ENCODE results near the gene MOB3A. TPM values are rescaled to one million over a fixed set of nuclear protein-coding genes. Genes with fewer than 3 reads are reported as not detected.

The MOB3A gene
- total and polyA plus RNA-seq, 2 of the 13 experiments (the other 11 are each of a cell fraction or from before 2014, with no cell fraction given), result 3.5 to 17.8 TPM

DNA sequence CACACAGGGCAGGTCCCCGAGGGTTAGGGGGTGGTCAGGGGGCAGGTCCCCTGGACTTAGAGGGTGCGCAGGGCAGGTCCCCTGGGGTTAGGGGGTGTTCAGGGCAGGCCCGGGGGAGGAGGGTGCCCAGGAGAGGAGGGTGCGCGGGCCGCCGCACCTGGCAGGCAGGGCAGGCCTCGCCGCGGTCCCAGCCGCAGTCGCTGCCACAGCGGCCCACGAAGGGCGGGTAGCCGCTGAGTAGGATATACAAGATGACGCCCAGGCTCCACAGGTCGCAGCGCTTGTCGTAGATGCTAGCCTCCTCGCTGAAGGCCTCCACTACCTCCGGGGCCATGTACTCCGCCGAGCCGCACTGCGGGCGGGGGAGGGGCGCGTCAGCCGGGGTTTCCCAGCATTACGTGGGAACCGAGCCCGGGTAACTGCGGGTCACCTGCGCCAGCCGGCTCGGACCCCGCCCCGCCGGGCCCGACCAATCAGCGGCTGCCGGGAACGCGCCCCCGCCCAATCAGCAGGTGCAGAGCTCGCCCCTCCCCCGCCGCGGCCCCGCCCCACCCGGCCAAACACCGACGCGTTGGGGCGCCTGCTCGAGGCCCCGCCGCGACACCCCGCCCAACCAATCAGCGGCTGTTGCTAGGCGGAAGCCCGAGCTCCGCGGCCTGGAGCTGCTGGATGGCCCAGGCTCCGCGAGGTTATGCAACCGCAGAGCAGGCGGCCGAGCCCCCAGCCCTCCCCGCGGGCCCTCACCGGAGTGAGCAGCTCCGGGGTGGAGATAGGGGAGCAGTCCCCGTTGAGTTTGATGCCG lies 54.2 kb downstream of the MOB3A start (continued):
- TF ChIP-seq, protein P1, sequence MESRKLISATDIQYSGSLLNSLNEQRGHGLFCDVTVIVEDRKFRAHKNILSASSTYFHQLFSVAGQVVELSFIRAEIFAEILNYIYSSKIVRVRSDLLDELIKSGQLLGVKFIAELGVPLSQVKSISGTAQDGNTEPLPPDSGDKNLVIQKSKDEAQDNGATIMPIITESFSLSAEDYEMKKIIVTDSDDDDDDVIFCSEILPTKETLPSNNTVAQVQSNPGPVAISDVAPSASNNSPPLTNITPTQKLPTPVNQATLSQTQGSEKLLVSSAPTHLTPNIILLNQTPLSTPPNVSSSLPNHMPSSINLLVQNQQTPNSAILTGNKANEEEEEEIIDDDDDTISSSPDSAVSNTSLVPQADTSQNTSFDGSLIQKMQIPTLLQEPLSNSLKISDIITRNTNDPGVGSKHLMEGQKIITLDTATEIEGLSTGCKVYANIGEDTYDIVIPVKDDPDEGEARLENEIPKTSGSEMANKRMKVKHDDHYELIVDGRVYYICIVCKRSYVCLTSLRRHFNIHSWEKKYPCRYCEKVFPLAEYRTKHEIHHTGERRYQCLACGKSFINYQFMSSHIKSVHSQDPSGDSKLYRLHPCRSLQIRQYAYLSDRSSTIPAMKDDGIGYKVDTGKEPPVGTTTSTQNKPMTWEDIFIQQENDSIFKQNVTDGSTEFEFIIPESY (CRISPR knock-in tag; IDR thresholded peaks at IDR 0.05), result peak; percentile 91
- TF ChIP-seq, protein P2, sequence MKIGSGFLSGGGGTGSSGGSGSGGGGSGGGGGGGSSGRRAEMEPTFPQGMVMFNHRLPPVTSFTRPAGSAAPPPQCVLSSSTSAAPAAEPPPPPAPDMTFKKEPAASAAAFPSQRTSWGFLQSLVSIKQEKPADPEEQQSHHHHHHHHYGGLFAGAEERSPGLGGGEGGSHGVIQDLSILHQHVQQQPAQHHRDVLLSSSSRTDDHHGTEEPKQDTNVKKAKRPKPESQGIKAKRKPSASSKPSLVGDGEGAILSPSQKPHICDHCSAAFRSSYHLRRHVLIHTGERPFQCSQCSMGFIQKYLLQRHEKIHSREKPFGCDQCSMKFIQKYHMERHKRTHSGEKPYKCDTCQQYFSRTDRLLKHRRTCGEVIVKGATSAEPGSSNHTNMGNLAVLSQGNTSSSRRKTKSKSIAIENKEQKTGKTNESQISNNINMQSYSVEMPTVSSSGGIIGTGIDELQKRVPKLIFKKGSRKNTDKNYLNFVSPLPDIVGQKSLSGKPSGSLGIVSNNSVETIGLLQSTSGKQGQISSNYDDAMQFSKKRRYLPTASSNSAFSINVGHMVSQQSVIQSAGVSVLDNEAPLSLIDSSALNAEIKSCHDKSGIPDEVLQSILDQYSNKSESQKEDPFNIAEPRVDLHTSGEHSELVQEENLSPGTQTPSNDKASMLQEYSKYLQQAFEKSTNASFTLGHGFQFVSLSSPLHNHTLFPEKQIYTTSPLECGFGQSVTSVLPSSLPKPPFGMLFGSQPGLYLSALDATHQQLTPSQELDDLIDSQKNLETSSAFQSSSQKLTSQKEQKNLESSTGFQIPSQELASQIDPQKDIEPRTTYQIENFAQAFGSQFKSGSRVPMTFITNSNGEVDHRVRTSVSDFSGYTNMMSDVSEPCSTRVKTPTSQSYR (CRISPR knock-in tag; IDR thresholded peaks at IDR 0.05; ENCODE audit: borderline replicate concordance), result peak; percentile 44; the same call in 1 of the 2 replicates

DNA sequence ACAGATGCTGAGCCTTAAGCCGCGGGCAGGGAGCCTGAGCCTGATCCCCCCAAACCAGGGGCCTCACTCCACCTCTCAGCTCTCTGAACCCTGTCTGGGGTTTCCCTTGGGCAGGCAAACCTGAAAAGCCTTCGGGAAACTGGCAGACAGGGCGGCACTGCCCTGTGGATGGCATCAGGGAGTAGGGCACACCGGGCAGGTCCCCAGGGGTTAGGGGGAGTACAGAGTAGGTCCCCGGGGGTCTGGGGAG lies 54.8 kb downstream of the MOB3A start:
- POLR2A ChIA-PET, result interaction anchor here (1.5 kb wide), 1 partner anchor 10 kb away, joined by 5 read pairs; no protein-coding TSS in a partner anchor
- Histone ChIP-seq H3K27me3 (ENCODE audit: control insufficient read depth in 1 of 2, insufficient read depth in 2 of 2, low read length in 2 of 2) (no peaks in the 10 kb centered on the region), H3K4me3 (replicated peaks in 1 of 3; ENCODE audit: insufficient read depth in 1 of 3, low read depth in 2 of 3, low read length in 3 of 3) (no peak overlapping the region), H3K9me3 (ENCODE audit: low read length) (no peaks in the 10 kb centered on the region), H3K36me3 (replicated peaks in 1 of 2; ENCODE audit: control insufficient read depth in 1 of 2, insufficient read depth in 2 of 2, low read length in 2 of 2) (peaks cover 21 to 52% of the 10 kb centered on the region in 2 experiments), H3K4me1 (ENCODE audit: insufficient read depth, low read length) (no peaks in the 10 kb centered on the region), H3K27ac (ENCODE audit: extremely low read length, insufficient read depth, low read length) (no peak overlapping the region), H2AFZ (ENCODE audit: low read length) (no peak overlapping the region), H4K20me1 (ENCODE audit: insufficient read depth, low read length) (0 out of 2 replicates have a peak, but pooled peaks cover 8% of the 10 kb centered on the region), H3K9ac (ENCODE audit: insufficient read depth, low read depth, low read length) (no peak overlapping the region), H3K4me2 (ENCODE audit: low read depth, low read length) (no peak overlapping the region), H3K79me2 (ENCODE audit: insufficient read depth, low read length) (no peaks in the 10 kb centered on the region)
- CTCF ChIA-PET (ENCODE audit: low intra/inter-chr PET ratio, low total read pairs), result no interaction called here
- no peak for ATAC-seq
- in situ Hi-C loops (cut with HindIII; ENCODE audit: extremely low pct_ligation_motif_present, low pct_unique_long_range_greater_than_20kb), result no loop called here
- WGBS (ENCODE audit: low lambda C conversion rate), result 100% methylated on average over 2 of the region's 6 CpGs
- no peak for DNase-seq (ENCODE audit: low spot score)
- intact Hi-C loops (cut with micrococcal nuclease; ENCODE audit: unreplicated experiment), result no loop called here
- no peak for FAIRE-seq
- no TSS peak for BruUV-seq (replicated peaks)
- TF ChIP-seq SIN3B (IDR thresholded peaks at IDR 0.05; ENCODE audit: low read length), result no peak
- no peak for TF ChIP-seq ZNF460 (CRISPR knock-in tag; IDR thresholded peaks at IDR 0.05; ENCODE audit: borderline replicate concordance)
- TF ChIP-seq ZC3H13 (CRISPR knock-in tag; IDR thresholded peaks at IDR 0.05), result no peak
- TF ChIP-seq, protein P3, sequence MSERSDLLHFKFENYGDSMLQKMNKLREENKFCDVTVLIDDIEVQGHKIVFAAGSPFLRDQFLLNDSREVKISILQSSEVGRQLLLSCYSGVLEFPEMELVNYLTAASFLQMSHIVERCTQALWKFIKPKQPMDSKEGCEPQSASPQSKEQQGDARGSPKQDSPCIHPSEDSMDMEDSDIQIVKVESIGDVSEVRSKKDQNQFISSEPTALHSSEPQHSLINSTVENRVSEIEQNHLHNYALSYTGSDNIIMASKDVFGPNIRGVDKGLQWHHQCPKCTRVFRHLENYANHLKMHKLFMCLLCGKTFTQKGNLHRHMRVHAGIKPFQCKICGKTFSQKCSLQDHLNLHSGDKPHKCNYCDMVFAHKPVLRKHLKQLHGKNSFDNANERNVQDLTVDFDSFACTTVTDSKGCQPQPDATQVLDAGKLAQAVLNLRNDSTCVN (CRISPR knock-in tag; IDR thresholded peaks at IDR 0.05; ENCODE audit: borderline replicate concordance), result no peak
- TF ChIP-seq ZNF775 (CRISPR knock-in tag; IDR thresholded peaks at IDR 0.05; ENCODE audit: borderline replicate concordance), result no peak
- TF ChIP-seq, protein P4, sequence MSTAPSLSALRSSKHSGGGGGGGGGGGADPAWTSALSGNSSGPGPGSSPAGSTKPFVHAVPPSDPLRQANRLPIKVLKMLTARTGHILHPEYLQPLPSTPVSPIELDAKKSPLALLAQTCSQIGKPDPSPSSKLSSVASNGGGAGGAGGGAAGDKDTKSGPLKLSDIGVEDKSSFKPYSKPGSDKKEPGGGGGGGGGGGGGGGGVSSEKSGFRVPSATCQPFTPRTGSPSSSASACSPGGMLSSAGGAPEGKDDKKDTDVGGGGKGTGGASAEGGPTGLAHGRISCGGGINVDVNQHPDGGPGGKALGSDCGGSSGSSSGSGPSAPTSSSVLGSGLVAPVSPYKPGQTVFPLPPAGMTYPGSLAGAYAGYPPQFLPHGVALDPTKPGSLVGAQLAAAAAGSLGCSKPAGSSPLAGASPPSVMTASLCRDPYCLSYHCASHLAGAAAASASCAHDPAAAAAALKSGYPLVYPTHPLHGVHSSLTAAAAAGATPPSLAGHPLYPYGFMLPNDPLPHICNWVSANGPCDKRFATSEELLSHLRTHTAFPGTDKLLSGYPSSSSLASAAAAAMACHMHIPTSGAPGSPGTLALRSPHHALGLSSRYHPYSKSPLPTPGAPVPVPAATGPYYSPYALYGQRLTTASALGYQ (CRISPR knock-in tag; IDR thresholded peaks at IDR 0.05), result no peak
- no peak for TF ChIP-seq ZNF17 (CRISPR knock-in tag; IDR thresholded peaks at IDR 0.05)
- TF ChIP-seq, protein P5, sequence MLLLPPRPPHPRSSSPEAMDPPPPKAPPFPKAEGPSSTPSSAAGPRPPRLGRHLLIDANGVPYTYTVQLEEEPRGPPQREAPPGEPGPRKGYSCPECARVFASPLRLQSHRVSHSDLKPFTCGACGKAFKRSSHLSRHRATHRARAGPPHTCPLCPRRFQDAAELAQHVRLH (CRISPR knock-in tag; IDR thresholded peaks at IDR 0.05; ENCODE audit: borderline replicate concordance, low read depth), result no peak

All from HepG2 (cell line).